Choroid plexus epithelial cell (primary cell): Measurements from ENCODE around the gene TMTC4.
"Not testable (repeated sequence)": the region's sequence is repeated elsewhere in the genome, so short reads cannot be mapped to it uniquely, and the experiment has no call there.

Experiments
- DNase-seq: peaks from one replicate; pipeline ENCODE4 v3.0.0-alpha.2; 2010; ENCODE audit warnings: low read depth
- H3K4me3 ChIP-seq: 2 replicates; pipeline ENCODE4 v1.5.1; 2011; ENCODE audit warnings: low read depth, mild to moderate bottlenecking, control low read depth, low read length, moderate library complexity
- TF ChIP-seq, protein P1 (sequence below): conservative IDR thresholded peaks from 2 replicates; pipeline ENCODE4 v1.5.1; 2011; ENCODE audit warnings: low read depth, mild to moderate bottlenecking, control low read depth, inconsistent platforms, low read length, moderate library complexity

TMTC4 gene

DNA sequence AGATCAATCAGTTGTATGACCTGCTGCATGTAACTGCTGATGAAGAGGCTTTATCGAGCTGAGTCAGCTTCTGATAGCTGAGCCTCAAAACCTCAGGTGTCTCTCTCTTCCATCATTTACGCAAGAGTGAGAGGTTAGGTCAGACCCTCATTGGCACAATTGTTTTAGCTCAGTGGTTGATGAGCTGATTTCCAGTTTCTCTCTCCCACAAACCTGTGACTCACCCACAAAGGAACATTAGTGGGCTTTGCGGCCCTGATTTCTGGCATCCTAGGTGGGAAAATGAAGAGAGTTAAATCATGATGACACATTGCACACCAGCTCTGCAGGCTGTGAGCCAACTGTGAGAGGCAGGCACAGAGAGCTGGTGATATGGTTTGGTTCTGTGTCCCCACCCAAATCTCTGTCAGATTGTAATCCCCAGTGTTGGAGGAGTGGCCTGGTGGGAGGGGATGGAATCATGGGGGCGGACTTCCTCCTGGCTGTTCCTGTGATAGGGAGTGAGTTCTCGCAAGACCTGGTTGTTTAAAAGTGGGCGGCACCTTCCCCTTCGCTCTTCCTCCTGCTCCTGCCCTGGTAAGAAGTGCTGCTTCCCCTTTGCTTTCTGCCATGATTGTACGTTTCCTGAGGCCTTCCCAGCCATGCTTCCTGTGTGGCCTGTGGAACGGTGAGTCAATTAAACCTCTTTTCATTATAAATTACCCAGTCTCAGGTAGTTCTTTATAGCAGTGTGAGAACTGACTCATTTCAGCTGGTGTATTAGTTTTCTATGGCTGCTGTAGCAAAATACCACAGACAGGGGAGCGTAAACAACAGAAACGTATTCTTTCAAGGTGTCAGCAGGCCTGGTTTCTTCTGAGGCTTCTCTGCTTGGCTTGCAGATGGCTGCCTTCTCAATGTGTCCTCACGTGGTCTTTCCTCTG is 33.5 kb upstream of the TMTC4 start:
- TF ChIP-seq, protein P1, sequence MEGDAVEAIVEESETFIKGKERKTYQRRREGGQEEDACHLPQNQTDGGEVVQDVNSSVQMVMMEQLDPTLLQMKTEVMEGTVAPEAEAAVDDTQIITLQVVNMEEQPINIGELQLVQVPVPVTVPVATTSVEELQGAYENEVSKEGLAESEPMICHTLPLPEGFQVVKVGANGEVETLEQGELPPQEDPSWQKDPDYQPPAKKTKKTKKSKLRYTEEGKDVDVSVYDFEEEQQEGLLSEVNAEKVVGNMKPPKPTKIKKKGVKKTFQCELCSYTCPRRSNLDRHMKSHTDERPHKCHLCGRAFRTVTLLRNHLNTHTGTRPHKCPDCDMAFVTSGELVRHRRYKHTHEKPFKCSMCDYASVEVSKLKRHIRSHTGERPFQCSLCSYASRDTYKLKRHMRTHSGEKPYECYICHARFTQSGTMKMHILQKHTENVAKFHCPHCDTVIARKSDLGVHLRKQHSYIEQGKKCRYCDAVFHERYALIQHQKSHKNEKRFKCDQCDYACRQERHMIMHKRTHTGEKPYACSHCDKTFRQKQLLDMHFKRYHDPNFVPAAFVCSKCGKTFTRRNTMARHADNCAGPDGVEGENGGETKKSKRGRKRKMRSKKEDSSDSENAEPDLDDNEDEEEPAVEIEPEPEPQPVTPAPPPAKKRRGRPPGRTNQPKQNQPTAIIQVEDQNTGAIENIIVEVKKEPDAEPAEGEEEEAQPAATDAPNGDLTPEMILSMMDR: no peak
- DNase-seq: no peak
- H3K4me3 ChIP-seq: no peak overlapping the region

DNA sequence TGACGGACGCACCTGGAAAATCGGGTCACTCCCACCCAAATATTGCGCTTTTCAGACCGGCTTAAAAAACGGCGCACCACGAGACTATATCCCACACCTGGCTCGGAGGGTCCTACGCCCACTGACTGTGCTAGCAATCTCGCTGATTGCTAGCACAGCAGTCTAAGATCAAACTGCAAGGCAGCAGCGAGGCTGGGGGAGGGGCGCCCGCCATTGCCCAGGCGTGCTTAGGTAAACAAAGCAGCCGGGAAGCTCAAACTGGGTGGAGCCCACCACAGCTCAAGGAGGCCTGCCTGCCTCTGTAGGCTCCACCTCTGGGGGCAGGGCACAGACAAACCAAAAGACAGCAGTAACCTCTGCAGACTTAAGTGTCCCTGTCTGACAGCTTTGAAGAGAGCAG is 23.7 kb upstream of the TMTC4 start:
- not testable (repeated sequence) for DNase-seq, H3K4me3 ChIP-seq

DNA sequence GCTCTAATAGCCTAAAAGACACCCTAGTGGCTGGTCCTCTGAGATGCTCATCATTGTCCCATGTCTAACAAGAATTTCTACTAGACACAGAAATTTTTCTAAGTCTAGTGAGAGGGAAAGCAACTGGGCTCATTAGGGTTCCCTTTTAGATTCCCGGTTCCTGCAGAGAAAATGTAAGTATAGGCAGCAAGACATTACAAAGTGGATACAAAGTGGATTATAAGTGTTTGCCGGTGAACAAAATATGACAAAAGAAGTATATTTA is 20.8 kb upstream of the TMTC4 start:
- H3K4me3 ChIP-seq: no peak overlapping the region
- TF ChIP-seq, protein P1: no peak
- no peak for DNase-seq

DNA sequence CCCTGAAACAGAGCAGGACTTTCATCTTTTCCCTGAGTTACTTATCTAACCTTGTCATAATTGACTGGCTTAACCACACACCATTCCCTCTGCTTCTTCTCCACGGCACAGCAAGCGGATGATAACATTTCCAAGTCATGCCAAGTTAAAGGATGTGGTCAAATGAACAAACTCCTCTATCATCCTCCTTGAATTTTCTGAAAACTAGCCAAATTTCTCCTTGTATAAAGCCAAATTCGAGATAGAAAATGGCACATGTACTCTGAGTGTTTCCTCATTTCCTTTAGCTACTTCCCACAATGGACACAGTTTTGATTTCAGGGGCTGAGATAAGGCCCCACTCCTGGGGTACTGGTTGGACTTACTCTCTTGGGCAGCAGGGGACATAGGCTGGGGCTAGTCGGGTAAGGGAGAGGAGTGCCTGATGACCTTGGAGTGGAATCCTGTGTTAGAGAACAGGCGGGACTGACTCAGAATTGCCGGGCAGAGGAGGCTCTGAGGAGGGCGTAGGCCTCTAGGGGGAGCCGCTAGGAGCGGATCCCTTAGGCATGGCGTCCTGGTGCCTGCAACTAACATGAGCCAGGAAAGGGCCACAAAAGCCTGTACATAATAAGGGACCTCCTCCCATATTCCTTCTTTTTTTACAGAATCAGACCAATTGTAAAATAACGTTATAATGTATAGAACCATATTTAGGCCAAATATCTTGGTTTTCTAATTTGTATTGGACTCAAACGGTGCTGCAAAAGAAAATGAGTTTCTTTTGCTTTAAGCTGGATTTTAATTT is 20.3 kb upstream of the TMTC4 start:
- H3K4me3 ChIP-seq: no peak overlapping the region
- DNase-seq: peak; percentile 68

DNA sequence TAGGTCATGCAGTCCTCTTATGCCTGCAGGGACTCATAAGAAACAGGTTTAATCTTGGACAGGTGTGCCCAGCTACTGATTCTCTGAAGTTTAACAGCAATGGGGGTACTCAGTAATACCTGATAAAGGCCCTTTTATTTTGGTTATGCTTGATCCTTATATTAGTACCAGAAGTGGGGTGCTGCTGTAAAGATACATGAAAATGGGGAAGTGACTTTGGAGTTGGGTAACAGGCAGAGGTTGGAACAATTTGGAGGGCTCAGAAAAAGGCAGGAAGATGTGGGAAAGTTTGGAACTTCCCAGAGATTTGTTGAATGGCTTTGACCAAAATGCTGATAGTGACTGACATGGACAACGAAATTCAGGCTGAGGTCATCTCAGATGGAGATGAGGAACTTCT is 14.6 kb upstream of the TMTC4 start:
- TF ChIP-seq, protein P1: no peak
- no peak overlapping the region for H3K4me3 ChIP-seq
- no peak for DNase-seq

More for the DNA sequence above, 20.3 kb upstream of the TMTC4 start:
- TF ChIP-seq, protein P1: peak; percentile 77

DNA sequence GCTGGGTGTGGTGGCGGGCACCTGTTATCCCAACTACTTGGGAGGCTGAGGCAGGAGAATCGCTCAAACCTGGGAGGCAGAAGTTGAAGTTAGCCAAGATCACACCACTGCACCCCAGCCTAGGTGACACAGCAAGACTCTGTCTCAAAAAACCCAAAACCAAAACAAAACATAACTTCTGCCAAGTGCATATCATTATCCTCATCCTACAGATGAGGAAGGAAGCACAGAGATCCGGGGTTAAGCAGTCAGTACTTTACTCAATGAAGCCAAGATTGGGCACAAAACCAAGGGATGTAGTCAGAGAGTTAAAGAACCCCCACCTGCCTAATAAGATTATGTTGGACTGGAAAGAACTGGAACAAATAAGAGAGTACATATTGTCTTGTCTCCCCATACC is 5.5 kb upstream of the TMTC4 start:
- no peak overlapping the region for H3K4me3 ChIP-seq
- no peak for DNase-seq
- TF ChIP-seq, protein P1: no peak

DNA sequence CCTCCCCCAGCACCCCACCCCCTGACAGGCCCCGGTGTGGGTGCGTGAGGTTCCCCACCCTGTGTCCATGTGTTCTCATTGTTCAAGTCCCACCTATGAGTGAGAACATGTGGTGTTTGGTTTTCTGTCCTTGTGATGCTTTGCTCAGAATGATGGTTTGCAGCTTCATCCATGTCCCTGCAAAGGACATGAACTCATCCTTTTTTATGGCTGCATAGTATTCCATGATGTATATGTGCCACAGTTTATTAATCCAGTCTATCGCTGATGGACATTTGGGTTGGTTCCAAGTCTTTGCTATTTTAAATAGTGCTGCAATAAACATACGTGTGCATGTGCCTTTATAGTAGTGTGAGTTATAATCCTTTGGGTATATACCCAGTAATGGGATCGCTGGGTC is 2.5 kb upstream of the TMTC4 start:
- not testable (repeated sequence) for DNase-seq, H3K4me3 ChIP-seq

DNA sequence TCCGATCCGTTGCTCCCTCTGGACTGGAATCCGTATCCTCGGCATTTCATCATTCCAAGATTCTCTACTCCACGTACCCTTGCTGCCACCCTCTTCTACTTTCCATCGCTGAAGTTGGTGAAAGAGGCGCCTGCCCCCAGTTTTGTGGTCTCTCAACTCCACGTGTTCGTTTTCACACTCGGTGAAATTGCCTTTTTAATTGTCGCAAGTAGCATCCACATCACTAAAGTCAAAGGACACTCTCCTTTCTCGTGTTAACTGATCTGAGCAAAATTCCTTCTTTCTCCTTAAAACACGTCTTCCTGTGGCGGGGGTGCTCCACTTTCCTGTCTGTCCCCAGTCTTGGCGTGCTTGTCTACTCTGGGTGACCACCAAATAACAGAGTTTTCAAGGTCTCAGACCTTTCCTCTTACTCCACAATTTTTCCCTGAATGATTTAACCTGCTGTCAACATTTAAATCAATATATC is 1.1 kb upstream of the TMTC4 start:
- no peak for DNase-seq
- peak overlapping the region; percentile 77 for H3K4me3 ChIP-seq
- TF ChIP-seq, protein P1: no peak
